HG02763 (cell line): ENCODE data around the gene ST8SIA4.

Experiments used
- ATAC-seq: cut with Tn5 transposase; IDR thresholded peaks from one replicate; pipeline ENCODE4 v1.9.1; 2021; ENCODE audit warnings: mild to moderate bottlenecking, moderate library complexity; ENCODE audit not compliant: unreplicated experiment

The ST8SIA4 gene

DNA sequence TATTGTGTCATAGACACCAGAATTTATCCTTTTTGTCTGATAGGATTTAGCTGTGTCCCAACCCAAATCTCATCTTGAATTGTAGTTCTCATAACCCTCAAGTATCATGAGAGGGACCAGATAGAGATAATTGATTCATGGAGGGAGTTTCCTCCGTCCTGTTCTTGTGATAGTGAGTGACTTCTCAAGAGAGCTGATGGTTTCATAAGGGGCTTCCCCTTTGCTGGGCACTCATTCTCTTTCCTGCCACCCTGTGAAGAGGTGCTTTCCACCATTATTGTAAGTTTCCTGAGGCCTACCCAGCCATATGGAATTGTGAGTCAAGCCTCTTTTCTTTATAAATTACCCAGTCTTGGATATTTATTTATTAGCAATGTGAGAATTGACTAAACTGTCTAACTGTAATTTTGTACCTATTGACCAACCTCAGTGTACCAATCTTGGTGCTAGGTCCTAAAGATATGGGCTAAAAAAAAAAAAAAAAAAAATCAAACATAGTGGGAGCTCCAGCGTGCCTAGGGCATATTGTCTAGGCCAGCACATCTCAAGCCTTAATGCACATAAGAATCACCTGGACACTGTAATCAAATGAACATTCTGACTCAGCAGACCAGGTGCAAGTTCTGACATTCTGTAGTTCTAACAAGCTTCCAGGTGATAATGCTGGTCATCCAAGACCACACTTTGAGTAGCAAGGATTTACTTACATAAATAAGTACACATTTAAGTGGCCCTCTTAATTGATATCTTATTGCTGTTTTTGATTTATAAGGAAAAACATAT, 30.5 kb downstream of the ST8SIA4 start:
- no peak for ATAC-seq

DNA sequence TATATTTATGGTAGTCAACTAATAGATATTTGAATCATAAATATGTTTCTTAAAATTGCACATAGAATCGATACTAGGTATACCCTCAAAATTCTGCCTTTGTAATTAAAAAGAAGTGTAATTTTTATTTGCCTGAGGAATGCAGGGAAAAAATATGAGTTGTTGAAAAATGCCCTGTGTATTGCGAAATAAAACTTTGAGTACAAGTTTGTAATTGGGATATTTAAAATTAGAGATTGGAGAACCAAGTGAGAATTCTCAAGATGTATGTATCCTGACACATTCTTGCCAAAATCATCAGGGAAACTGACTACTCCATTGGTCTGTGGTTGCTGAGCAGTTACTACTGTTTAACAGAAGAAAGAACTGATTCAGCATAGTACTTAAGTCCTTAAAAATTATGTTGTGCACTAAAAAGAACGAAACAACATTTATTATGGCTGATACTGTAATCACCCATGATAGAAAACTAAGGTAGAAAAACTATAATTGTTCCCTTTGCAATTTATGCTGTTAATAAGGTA, 36.0 kb downstream of the ST8SIA4 start:
- no peak for ATAC-seq

DNA sequence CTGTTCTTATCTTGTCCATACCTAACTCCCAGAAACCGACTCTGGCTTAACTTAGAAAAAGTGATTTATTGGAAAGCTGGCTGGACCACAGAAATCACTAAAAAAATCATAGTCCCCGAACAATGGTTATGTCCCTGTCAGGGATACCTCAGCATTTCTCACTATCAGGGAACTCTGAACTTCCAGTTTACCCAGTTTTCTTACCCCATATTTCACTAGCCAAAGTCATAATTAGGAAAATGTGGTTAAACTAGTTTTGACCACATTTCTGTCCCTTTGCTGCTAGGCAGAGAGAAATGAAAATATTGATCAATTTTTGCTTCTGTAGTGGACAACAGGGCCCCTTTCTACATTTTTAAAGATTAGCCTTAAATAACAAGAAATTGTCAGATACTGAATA, 38.2 kb downstream of the ST8SIA4 start:
- ATAC-seq, result no peak

DNA sequence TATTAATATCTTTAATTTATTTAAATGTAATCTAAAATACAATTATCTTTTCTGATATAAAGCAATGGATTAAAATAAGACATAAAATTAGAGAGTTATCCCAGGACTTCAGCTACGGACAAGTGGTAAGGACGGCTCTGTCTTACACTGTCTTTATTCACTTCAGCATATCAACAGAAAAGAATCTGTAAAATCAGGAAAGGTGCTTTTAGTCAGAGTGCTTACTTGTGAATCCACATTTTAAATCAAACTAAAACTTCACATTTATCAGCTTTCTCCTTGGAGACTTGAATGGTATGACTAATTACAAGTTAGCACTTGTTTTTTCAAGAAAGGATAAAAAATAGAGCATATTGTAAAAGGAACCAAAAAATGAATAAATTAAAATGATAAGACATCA, 39.3 kb downstream of the ST8SIA4 start:
- no peak for ATAC-seq

DNA sequence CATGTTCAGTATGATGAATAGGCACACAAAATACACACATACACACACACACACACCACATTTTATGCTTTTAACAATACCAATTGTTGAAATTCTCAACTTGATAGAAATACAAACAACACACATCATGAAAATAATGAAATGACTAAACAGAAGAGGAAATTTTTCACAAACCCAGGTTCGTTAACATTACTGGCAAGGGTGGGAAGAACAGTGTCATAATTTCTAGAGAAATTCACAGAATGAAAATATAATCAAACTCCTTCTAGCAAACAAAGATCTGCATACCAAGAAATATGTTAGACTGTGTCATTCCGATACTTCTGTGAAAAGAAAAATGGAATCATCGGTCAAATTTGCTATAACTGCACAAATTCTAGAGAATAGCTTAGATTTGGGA, 41.9 kb downstream of the ST8SIA4 start:
- no peak for ATAC-seq

DNA sequence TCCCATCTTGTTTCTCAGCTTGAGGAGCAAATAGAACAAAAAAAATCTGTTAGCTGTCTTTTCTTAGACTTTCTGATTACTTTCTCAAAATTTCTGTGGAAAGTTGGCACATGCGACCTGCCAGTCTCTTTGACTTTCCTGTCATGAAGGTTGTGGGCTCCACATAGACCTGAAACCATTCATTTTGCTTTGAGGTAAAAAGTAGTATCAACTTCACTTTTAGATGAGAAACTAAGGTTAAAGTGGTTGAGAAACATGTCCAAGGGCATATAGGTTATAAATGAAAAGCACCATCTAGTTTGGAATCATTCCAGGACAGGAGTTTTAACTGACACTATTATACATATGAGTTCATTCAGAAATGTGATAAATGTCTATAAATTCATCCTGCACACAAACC, 42.7 kb downstream of the ST8SIA4 start:
- ATAC-seq, result peak; percentile 50

DNA sequence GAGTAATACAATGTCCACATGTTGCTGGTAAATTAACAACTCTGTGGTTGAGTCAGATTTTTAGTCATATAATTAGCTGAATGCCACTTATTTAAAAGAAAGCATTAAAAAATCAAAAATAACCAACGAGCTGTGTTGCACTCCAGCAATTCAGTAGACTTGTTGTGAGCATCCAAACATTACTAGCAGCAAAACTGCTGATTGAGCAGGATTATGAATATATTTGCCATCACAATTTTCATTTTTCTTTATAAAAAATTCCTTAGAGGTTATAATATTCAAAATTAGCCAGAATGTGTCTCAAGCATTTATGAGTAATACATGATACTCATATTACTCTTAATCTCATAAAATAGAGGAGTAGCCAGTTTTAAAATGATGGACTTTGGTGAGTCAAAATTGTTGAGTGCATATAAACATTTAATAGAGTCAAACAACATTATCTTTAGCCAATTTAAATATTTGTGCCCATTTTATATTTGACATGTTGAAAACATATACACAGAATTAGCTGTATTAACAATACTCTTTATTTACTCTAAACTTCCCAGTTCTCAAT, 44.0 kb downstream of the ST8SIA4 start:
- no peak for ATAC-seq

DNA sequence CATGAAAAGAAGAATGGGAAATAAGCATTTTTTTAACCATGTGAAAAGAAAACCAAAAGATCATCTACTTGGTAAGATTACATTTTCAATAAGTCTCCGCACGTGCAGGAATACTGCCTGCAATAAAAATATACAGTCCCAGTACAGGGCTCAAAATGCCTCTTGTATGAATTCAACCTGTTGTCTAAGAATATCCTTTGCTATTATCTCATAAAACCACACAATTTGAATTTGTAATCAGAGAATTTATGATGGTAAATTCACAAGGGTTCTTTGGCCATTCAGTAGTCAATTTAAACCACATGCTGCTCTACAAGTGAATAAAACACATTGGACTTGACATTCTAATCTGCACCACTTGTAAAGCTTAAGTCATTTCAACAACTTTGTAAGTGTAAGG, 46.6 kb downstream of the ST8SIA4 start:
- no peak for ATAC-seq

DNA sequence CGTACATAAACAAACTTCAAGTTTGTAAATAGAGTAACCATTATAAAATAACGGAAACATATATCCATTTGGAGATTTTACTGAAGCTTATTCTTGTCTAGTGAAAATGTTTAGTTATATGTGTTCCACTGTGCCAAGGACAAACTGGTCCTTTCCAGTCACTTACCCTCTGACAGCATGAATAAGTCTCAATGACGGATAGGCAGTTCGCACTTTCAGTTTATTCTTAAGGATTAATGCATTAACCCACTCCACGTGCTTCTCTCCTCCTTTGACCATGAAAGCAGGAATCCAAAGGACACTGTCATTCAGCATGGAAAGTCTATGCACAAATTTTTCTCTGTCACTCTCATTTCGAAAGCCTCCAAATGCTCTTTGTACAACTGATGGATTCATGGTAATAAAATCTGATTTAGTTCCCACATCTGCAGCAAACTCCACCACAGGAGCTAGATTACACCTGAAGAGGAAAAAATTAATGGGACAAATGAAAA, 47.1 kb downstream of the ST8SIA4 start:
- ATAC-seq, result no peak

DNA sequence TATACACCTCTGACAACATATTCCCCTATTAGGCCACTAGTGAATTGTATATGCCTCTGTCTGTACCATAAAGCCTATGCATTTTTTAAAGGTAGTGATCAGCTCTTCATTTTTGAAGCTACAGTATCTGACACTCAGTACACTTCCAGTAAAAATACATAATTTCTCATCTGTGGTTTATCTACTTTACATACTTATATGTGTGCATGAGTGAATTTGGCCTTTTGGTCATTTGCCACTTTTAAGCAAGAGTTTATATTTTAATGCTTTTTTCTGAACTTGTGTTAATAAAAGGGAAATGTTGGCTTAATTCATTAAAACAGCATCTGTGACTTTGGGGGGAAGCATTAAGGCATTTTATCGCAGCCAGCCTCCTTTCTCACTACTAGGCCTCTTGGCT, 47.8 kb downstream of the ST8SIA4 start:
- ATAC-seq, result no peak

DNA sequence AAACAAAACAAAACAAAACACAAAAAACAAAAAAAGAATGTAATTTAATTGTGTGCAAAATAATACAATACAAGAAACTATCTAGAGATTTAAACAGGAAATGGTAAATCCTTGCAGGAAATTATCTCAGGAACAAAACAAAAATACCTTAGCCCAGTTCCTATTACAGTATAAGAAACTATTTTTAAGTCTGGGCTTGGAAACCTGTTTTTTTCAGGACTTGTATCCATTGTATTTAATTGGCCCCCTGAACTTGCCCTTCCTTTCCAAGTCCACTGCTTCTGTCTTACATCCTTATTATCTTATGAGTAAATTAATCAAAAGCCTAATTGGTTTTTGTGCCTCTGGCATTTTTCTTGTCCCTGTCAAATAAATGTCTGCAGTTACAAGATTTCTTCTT, 48.5 kb downstream of the ST8SIA4 start:
- ATAC-seq, result no peak

DNA sequence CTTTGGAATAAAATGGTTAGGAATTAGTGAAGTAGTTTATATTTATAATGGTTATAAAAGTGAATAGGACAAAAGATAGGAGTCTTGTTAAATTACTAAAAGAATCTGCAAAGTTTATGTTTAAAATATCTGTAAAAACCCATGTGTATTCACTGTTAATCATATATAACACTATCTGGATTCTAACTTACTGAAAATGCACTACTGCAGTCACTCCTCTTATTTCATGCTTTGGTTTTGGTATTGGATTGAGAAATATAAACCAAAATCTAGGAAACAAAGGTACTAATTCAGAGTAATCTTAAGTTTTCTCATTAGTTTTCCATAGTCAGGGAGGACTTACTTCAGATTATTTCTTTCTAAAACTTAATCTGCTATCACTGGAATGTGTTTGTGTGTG, 49.5 kb downstream of the ST8SIA4 start:
- no peak for ATAC-seq

DNA sequence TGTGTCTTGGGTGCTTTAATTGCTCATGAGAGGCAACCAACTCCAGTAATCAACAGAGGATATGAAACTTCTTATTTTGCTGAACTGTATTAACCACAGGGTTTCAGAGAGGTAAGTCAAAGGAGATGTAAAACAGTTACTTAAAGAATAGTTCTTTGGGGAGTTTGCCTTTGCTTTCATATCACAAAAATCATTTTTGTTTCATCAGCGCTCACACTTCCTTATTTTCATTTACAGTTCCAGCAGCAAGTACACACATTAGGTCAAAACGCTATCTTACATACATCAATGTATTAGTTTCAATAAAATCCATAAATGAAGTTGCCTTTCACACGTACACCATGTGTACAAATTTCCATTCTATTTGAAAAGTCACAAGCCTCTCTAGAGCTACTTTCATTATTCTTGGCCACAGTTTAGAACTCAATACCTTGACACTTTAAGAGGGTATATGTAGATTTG, 50.1 kb downstream of the ST8SIA4 start:
- ATAC-seq, result peak; percentile 97

DNA sequence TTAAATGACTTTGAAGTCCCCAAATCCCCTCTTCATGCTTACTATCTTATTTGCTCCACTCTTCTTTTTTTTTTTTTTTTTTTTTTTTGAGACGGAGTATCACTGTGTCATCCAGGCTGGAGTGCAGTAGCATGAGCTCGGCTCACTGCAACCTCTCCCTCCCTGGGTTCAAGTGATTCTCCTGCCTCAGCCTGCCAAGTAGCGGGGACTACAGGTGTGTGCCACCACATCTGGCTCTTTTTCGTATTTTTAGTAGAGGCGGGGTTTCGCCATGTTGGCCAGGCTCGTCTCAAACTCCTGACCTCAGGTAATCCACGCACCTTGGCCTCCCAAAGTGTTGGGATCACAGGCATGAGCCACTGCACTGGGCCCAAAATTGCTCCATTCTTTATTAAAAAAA, 51.0 kb downstream of the ST8SIA4 start:
- no peak for ATAC-seq

DNA sequence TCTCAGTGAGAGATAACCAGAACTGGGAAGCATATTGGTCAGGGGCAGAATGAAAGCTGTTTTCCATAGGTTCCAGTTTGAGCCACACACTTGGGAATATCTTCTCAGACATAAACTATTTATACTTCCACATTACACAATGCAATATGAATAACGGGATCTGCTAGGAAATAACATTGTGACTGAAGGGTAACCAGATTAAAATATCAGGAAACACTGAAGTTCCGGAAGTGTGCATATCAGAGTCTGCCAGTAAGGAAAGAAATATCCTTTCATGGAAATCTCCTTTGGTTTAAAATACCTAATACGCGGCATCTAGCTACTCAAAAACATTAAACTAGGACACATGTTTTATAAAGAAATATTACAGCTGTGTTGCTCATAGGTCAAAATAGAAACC, 56.3 kb downstream of the ST8SIA4 start:
- no peak for ATAC-seq

DNA sequence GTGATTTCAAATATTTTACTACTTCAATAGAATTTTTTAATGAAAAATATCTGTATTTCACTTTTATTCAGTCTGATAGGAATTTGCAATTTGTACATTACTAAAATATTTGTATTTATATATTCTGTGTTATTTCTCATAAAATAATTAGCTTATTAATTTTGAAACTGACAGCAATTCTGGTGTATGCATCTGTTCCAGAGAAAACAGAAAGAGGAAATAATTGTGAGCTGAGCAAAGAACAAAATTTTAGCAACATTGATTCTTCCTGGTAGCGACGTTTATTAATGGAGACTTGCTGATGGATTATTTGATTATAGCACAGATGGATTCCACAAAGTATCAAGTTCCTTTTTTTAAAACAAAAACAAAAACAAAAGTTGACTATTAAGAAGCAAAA, 61.0 kb downstream of the ST8SIA4 start:
- no peak for ATAC-seq

DNA sequence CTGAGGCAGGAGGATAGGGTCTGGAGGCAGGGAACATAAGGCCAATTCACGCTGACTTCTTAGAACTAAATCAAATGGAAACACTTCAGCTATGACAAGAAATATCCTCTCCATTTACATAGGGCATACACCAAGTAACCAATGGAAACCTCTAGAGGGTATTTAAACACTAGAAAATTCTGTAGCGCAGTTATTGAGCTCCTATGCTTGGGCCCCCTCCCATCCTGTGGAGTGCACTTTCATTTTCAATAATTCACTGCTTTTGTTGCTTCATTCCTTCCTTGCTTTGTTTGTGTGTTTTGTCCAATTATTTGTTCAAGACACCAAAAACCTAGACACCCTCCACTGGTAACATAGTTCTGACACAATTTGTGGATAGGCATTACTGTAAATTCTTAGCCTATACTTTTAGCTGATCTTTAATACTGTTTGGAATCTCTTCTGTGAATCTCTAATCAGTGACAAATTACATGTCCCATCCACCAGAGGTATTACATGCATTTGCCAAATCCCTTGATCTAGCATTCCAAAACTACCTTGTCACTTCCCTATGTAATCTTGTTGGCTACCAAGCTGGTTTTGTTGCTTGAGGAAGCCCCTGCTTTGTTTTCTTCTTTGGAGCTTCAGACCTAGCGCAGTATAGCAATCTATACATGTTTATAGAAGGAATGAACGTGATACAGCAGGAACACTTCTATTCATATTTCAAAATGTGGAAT, 61.6 kb downstream of the ST8SIA4 start:
- peak; percentile 41 for ATAC-seq

DNA sequence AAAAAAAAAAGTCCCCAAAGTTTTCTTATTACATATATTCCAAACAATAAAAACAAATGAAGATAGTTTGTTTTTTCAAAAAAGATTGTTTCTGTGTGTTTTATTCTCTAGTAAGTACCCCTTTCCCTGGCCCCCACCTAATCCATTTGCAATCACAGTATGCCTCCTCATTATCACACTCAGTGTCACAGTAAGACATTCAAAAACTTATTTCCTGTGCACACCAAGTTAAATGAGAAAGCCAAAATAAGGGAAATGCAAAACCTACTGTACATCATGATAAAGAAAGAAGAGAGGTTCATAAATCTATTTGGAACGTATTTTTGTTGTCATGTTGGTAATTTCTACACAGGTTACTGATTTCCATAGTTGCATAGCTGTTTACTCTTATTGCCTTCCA, 62.3 kb downstream of the ST8SIA4 start:
- ATAC-seq, result no peak

DNA sequence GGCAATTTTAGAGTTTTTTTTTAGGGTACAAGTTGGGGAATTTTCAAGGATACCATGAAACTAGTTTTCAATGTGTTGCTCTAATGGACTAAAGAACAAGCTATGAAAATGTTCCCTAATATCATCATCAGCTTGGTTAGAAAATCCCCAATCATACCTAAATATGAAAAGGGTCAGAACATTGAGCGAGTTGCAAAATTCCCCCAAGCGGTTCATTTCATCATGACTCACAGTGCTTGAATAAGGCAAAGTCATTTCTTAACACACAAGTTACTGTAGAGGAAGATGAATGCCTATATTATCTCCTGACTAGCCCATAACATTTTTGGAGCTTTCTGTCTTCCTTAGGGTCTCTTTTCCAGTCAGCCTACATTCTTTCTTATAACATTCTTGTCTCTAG, 62.7 kb downstream of the ST8SIA4 start:
- peak; percentile 83 for ATAC-seq

DNA sequence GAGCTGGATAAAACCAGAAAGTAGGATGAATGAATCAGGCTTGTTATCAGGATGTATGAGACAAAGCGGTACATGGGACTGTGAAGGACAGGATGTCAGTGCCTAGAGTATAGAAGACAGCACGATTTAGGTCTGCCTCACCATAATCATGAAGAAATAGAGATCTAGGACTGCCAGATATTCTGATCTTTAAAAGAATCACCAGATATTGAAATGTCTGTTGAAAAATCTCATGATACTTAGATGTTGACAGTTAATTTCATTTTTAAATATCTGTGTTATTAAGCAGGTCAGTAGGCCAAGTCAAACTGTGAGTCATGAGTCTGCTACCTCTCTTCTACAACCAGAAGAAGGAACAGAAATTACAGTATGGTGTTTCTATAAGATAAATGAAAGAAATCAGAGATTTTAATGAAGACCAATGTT, 65.0 kb downstream of the ST8SIA4 start:
- no peak for ATAC-seq

DNA sequence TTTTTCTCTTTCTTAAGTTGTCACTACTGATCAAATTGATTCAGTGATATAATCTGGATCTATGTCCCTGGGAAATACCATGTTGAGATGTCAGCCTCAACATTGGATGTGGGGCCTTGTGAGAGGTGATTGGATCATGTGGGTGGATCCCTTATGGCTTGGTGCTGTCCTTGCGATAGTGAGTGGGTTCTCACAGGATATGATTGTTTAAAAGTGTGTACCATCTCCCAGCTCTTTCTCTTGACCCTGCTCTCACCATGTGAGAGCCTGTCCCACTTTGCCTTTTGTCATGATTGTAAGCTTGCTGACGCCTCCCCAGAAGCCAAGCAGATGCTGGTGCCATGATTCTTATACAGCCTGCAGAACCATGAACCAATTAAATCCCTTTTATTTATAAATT, 68.6 kb downstream of the ST8SIA4 start:
- ATAC-seq, result no peak
